Right atrium auricular region (tissue), 2 donors: ENCODE measurements around the gene CYP27A1. TPM values are rescaled to one million over a fixed set of nuclear protein-coding genes. Genes with fewer than 3 reads are reported as not detected.

Experiments used
- DNase-seq: peaks from one replicate; pipeline ENCODE4 v3.0.0-alpha.2; 2019; ENCODE audit warnings: low spot score
- H3K27ac ChIP-seq, 2 donors: fragments of 200-600 bp; sonication (generic); 1 replicate in 1 of 2; 2 replicates in 1 of 2; pipeline ENCODE4 v1.5.1; 2016 to 2019
- H3K27me3 ChIP-seq, 2 donors: fragments of 200-600 bp; sonication (generic); one replicate each; pipeline versions ENCODE4 v1.5.1 to v1.6.0; 2017 to 2019
- H3K36me3 ChIP-seq: fragments of 200-600 bp; sonication (generic); one replicate; pipeline ENCODE4 v1.5.1; 2016
- H3K4me1 ChIP-seq, 2 donors: fragments of 200-600 bp; sonication (generic); one replicate each; pipeline versions ENCODE4 v1.5.1 to v1.6.0; 2017 to 2019
- H3K4me3 ChIP-seq, 2 donors: fragments of 200-600 bp; sonication (generic); 1 replicate in 1 of 2; 2 replicates in 1 of 2; pipeline ENCODE4 v1.5.1; 2017 to 2019; ENCODE audit warnings: mild to moderate bottlenecking in 1 of 2, moderate library complexity in 1 of 2
- H3K9me3 ChIP-seq, 2 donors: fragments of 200-600 bp; sonication (generic); one replicate each; pipeline ENCODE4 v1.5.1; 2019
- CTCF ChIP-seq, 2 donors: fragments of 200-600 bp; sonication (generic); IDR thresholded peaks; one replicate each; pipeline ENCODE4 v1.5.1; 2019; ENCODE audit warnings: antibody characterized with exemption in 2 of 2
- total RNA-seq, 2 donors: library from RNA; depleted of rRNA; stranded (reverse); fragments of >200 nt; gene quantifications; one replicate each; pipeline ENCODE4 v1.1.0, GENCODE V29; 2016

CYP27A1 gene
- total RNA-seq, 2 donors from 2014 or later: 17.2 to 23.4 TPM

GRCh38 chr2:218828477-218828778 is 46.5 kb downstream of the CYP27A1 start:
- H3K4me3 ChIP-seq: no peak overlapping the region
- no peaks in the 10 kb centered on the region for H3K9me3 ChIP-seq
- peaks cover 0 to 18% of the 10 kb centered on the region in 2 donors for H3K4me1 ChIP-seq
- no peak for TF ChIP-seq CTCF (IDR thresholded peaks at IDR 0.05)
- DNase-seq: peak; percentile 47
- no peaks in the 10 kb centered on the region for H3K27me3 ChIP-seq
- no peaks in the 10 kb centered on the region for H3K36me3 ChIP-seq
- no peak overlapping the region for H3K27ac ChIP-seq

GRCh38 chr2:218829868-218830451 is 48.0 kb downstream of the CYP27A1 start:
- peak; percentile 75 for DNase-seq
- Histone ChIP-seq H3K4me3 (no peak overlapping the region), H3K27me3 (no peaks in the 10 kb centered on the region), H3K36me3 (no peaks in the 10 kb centered on the region), H3K27ac (peak overlapping the region in 1 of 2 donors; percentile 76), H3K4me1 (peaks cover 0 to 20% of the 10 kb centered on the region in 2 donors), H3K9me3 (no peaks in the 10 kb centered on the region)
- no peak for TF ChIP-seq CTCF (IDR thresholded peaks at IDR 0.05)

- no peak overlapping the region for H3K4me3 ChIP-seq
- peak overlapping the region; percentile 67 to 76 for H3K27ac ChIP-seq
- no peaks in the 10 kb centered on the region for H3K36me3 ChIP-seq
- H3K4me1 ChIP-seq: peaks cover 0 to 20% of the 10 kb centered on the region in 2 donors
- H3K27me3 ChIP-seq: no peaks in the 10 kb centered on the region
- no peak for TF ChIP-seq CTCF (IDR thresholded peaks at IDR 0.05)
- no peaks in the 10 kb centered on the region for H3K9me3 ChIP-seq
- no peak for DNase-seq
Observed at GRCh38 chr2:218830526-218831306, 48.8 kb downstream of the CYP27A1 start.

- Histone ChIP-seq H3K4me1 (peaks cover 0 to 20% of the 10 kb centered on the region in 2 donors), H3K9me3 (no peaks in the 10 kb centered on the region), H3K27me3 (no peaks in the 10 kb centered on the region), H3K36me3 (no peaks in the 10 kb centered on the region), H3K27ac (peak within 1 kb of the TSS; percentile 67 to 76), H3K4me3 (no peak within 1 kb of the TSS)
- no peak for DNase-seq
- TF ChIP-seq CTCF (IDR thresholded peaks at IDR 0.05): no peak
Observed at GRCh38 chr2:218831378-218831990, 49.5 kb downstream of the CYP27A1 start, which contains the start of gene PRKAG3. Gene PRKAG3, minus strand, starts transcription at chr2:218831803.

GRCh38 chr2:218832081-218832480 is 50.1 kb downstream of the CYP27A1 start:
- Histone ChIP-seq H3K4me3 (no peak overlapping the region), H3K4me1 (peaks cover 0 to 20% of the 10 kb centered on the region in 2 donors), H3K27me3 (no peaks in the 10 kb centered on the region), H3K36me3 (no peaks in the 10 kb centered on the region), H3K9me3 (peaks cover 0 to 5% of the 10 kb centered on the region in 2 donors), H3K27ac (peak overlapping the region; percentile 67 to 76)
- no peak for TF ChIP-seq CTCF (IDR thresholded peaks at IDR 0.05)
- DNase-seq: no peak
